HG02870 (cell line): ENCODE data around the gene ERGIC1.

Experiments
- ATAC-seq: cut with Tn5 transposase; IDR thresholded peaks from one replicate; pipeline ENCODE4 v1.9.1; 2021; ENCODE audit warnings: mild to moderate bottlenecking, moderate library complexity; ENCODE audit not compliant: unreplicated experiment

ERGIC1 gene

GRCh38 chr5:172911976-172912375 lies 77.9 kb downstream of the ERGIC1 start:
- ATAC-seq = no peak

- no peak for ATAC-seq
Observed at GRCh38 chr5:172913117-172913850, 79.2 kb downstream of the ERGIC1 start.

GRCh38 chr5:172915514-172915913 lies 81.5 kb downstream of the ERGIC1 start:
- no peak for ATAC-seq

- ATAC-seq = no peak
Observed at GRCh38 chr5:172918421-172919371, 84.6 kb downstream of the ERGIC1 start.

- ATAC-seq = no peak
Observed at GRCh38 chr5:172919525-172920446, 85.7 kb downstream of the ERGIC1 start.

- no peak for ATAC-seq
Observed at GRCh38 chr5:172920447-172920849, 86.4 kb downstream of the ERGIC1 start.

- ATAC-seq = no peak
Observed at GRCh38 chr5:172920995-172921394, 86.9 kb downstream of the ERGIC1 start.

GRCh38 chr5:172921906-172922305 lies 87.9 kb downstream of the ERGIC1 start:
- no peak for ATAC-seq

- no peak for ATAC-seq
Observed at GRCh38 chr5:172923539-172923938, 89.5 kb downstream of the ERGIC1 start.

- no peak for ATAC-seq
Observed at GRCh38 chr5:172925336-172925948, 91.4 kb downstream of the ERGIC1 start.

- ATAC-seq = no peak
Observed at GRCh38 chr5:172926008-172926523, 92.0 kb downstream of the ERGIC1 start.

GRCh38 chr5:172926796-172927195 lies 92.7 kb downstream of the ERGIC1 start:
- no peak for ATAC-seq

- no peak for ATAC-seq
Observed at GRCh38 chr5:172929371-172929838, 95.4 kb downstream of the ERGIC1 start.

- ATAC-seq = no peak
Observed at GRCh38 chr5:172931001-172931536, 97.0 kb downstream of the ERGIC1 start.

- ATAC-seq = no peak
Observed at GRCh38 chr5:172932313-172933017, 98.4 kb downstream of the ERGIC1 start.

GRCh38 chr5:172933238-172933637 lies 99.2 kb downstream of the ERGIC1 start:
- ATAC-seq = no peak

- no peak for ATAC-seq
Observed at GRCh38 chr5:172935096-172935495, 101.0 kb downstream of the ERGIC1 start.

- no peak for ATAC-seq
Observed at GRCh38 chr5:172936401-172936800, 102.3 kb downstream of the ERGIC1 start.

- no peak for ATAC-seq
Observed at GRCh38 chr5:172939071-172939470, 105.0 kb downstream of the ERGIC1 start.
